ENCODE measurements around the gene DRG2.

GRCh38 chr17:18144261-18144660 is 56.5 kb downstream of the DRG2 start:
- TF ChIP-seq POLR2A (IDR thresholded peaks at IDR 0.05): no peak
- no peak for TF ChIP-seq CTCF (IDR thresholded peaks at IDR 0.05)
- no peak for TF ChIP-seq POLR2AphosphoS5 (IDR thresholded peaks at IDR 0.05)
